A673 (cell line): Measurements from ENCODE around the gene VWF. TPM values are rescaled to one million over a fixed set of nuclear protein-coding genes. Genes with fewer than 3 reads are reported as not detected.

Experiments used
- BruUV-seq: library from RNA; stranded (reverse); fragments of 400-500 nt; replicated peaks from 2 replicates; lab custom pipeline; 2021; lab: Mats Ljungman, UMichigan
- CTCF ChIA-PET: fragments of 300-600 bp; sonication (Branson Sonifier 250); formaldehyde crosslinking; loops from one replicate; lab custom pipeline; 2022; ENCODE audit warnings: antibody characterized with exemption; lab: Charles Lee
- POLR2A ChIA-PET: fragments of 300-600 bp; sonication (Branson Sonifier 250); formaldehyde crosslinking; loops from one replicate; lab custom pipeline; 2022; ENCODE audit warnings: antibody characterized with exemption; ENCODE audit not compliant: low non-redundant PET; lab: Charles Lee
- DNase-seq: peaks from one replicate; pipeline ENCODE4 v3.0.0-alpha.2; 2015; ENCODE audit warnings: low spot score
- H3K27ac ChIP-seq: fragments of 200-600 bp; sonication (generic); 2 replicates; pipeline ENCODE4 v1.5.1; 2016; ENCODE audit warnings: mixed run types, low read depth, mild to moderate bottlenecking, mixed read lengths, antibody characterized with exemption, low read length; ENCODE audit not compliant: poor library complexity, severe bottlenecking
- H3K27me3 ChIP-seq: fragments of 200-600 bp; sonication (generic); replicated peaks from 2 replicates; pipeline ENCODE4 v1.6.1; 2017; ENCODE audit warnings: mixed run types, low read depth, mild to moderate bottlenecking, mixed read lengths, antibody characterized with exemption, low read length; ENCODE audit not compliant: insufficient read depth, poor library complexity
- H3K36me3 ChIP-seq: fragments of 200-600 bp; sonication (generic); 2 replicates; pipeline ENCODE4 v1.6.1; 2016; ENCODE audit warnings: mixed run types, mild to moderate bottlenecking, mixed read lengths, antibody characterized with exemption, low read length; ENCODE audit not compliant: insufficient read depth, poor library complexity, severe bottlenecking
- H3K4me1 ChIP-seq: fragments of 200-600 bp; sonication (generic); 2 replicates; pipeline ENCODE4 v1.6.1; 2017; ENCODE audit warnings: mixed run types, mild to moderate bottlenecking, mixed read lengths, antibody characterized with exemption, low read length; ENCODE audit not compliant: insufficient read depth, poor library complexity, severe bottlenecking
- H3K4me3 ChIP-seq: fragments of 200-600 bp; sonication (generic); 2 replicates; pipeline ENCODE4 v1.5.1; 2016; ENCODE audit warnings: low read depth, mixed run types, mild to moderate bottlenecking, mixed read lengths, low read length; ENCODE audit not compliant: poor library complexity, severe bottlenecking
- H3K9me3 ChIP-seq: fragments of 200-600 bp; sonication (generic); 2 replicates; pipeline ENCODE4 v1.6.1; 2016; ENCODE audit warnings: mixed run types, low read depth, mild to moderate bottlenecking, mixed read lengths, antibody characterized with exemption, low read length; ENCODE audit not compliant: poor library complexity, severe bottlenecking
- EZH2 ChIP-seq: fragments of 200-600 bp; sonication (generic); IDR thresholded peaks from 2 replicates; pipeline ENCODE4 v1.6.1; 2017; ENCODE audit warnings: borderline replicate concordance, low read depth, mild to moderate bottlenecking, mixed read lengths, antibody characterized with exemption, low read length; ENCODE audit not compliant: poor library complexity, severe bottlenecking
- intact Hi-C: fragments of 100-400 bp; cut with micrococcal nuclease; formaldehyde crosslinking; loops from one replicate; pipeline ENCODE4 v1.10.0; 2022; ENCODE audit not compliant: unreplicated experiment
- total RNA-seq: library from RNA; stranded (reverse); gene quantifications from 2 replicates; pipeline ENCODE4 v1.2.3, GENCODE V29; 2021
- TF ChIP-seq, protein P1 (sequence below): fragments of 300-800, 200-600 bp; sonication (generic); conservative IDR thresholded peaks from 2 replicates; pipeline ENCODE4 v1.5.1; 2017; ENCODE audit warnings: low read depth, mild to moderate bottlenecking, antibody characterized with exemption, low read length, moderate library complexity, mixed read lengths

VWF gene
- total RNA-seq, 1 experiment from 2014 or later, result not detected

GRCh38 chr12:5973461-5974115 is 150.9 kb downstream of the VWF start:
- H3K4me1 ChIP-seq, result no peaks in the 10 kb centered on the region
- DNase-seq, result no peak
- ChIA-PET POLR2A (no interaction called here), CTCF (no interaction called here)
- no peaks in the 10 kb centered on the region for H3K27me3 ChIP-seq
- no peak overlapping the region for H3K27ac ChIP-seq
- TF ChIP-seq EZH2, result no peak
- TF ChIP-seq, protein P1, sequence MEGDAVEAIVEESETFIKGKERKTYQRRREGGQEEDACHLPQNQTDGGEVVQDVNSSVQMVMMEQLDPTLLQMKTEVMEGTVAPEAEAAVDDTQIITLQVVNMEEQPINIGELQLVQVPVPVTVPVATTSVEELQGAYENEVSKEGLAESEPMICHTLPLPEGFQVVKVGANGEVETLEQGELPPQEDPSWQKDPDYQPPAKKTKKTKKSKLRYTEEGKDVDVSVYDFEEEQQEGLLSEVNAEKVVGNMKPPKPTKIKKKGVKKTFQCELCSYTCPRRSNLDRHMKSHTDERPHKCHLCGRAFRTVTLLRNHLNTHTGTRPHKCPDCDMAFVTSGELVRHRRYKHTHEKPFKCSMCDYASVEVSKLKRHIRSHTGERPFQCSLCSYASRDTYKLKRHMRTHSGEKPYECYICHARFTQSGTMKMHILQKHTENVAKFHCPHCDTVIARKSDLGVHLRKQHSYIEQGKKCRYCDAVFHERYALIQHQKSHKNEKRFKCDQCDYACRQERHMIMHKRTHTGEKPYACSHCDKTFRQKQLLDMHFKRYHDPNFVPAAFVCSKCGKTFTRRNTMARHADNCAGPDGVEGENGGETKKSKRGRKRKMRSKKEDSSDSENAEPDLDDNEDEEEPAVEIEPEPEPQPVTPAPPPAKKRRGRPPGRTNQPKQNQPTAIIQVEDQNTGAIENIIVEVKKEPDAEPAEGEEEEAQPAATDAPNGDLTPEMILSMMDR, result no peak
- BruUV-seq, result no TSS peak
- H3K9me3 ChIP-seq, result no peaks in the 10 kb centered on the region
- no peak overlapping the region for H3K4me3 ChIP-seq
- intact Hi-C loops, result no loop called here
- no peaks in the 10 kb centered on the region for H3K36me3 ChIP-seq

- Histone ChIP-seq H3K36me3 (no peaks in the 10 kb centered on the region), H3K27me3 (no peaks in the 10 kb centered on the region), H3K27ac (no peak overlapping the region), H3K4me1 (no peaks in the 10 kb centered on the region), H3K9me3 (no peaks in the 10 kb centered on the region), H3K4me3 (no peak overlapping the region)
- DNase-seq, result no peak
- no TSS peak for BruUV-seq
- ChIA-PET POLR2A (no interaction called here), CTCF (no interaction called here)
- intact Hi-C loops, result no loop called here
- TF ChIP-seq, protein P1, result no peak
- TF ChIP-seq EZH2, result no peak
Measured at GRCh38 chr12:5972387-5972786, 152.1 kb downstream of the VWF start.

- Histone ChIP-seq H3K4me1 (no peaks in the 10 kb centered on the region), H3K27me3 (no peaks in the 10 kb centered on the region), H3K9me3 (no peaks in the 10 kb centered on the region), H3K36me3 (no peaks in the 10 kb centered on the region), H3K4me3 (no peak overlapping the region), H3K27ac (no peak overlapping the region)
- no peak for TF ChIP-seq EZH2
- TF ChIP-seq, protein P1, result no peak
- no peak for DNase-seq
- intact Hi-C loops, result no loop called here
- no TSS peak for BruUV-seq
- ChIA-PET POLR2A (no interaction called here), CTCF (no interaction called here)
Measured at GRCh38 chr12:5971194-5971850, 153.1 kb downstream of the VWF start.
